ENCODE data around the gene ACR.
"Not testable (repeated sequence)": the region's sequence is repeated elsewhere in the genome, so short reads cannot be mapped to it uniquely, and the experiment has no call there.

ACR gene

GRCh38 chr22:50780244-50780643, 42.2 kb downstream of the ACR start:
- not testable (repeated sequence) for DNase-seq (ENCODE audit: low spot score)

GRCh38 chr22:50782253-50782652, 44.2 kb downstream of the ACR start:
- not testable (repeated sequence) for DNase-seq (ENCODE audit: low spot score)

- peak; percentile 92 for DNase-seq (ENCODE audit: low spot score)
Measured at GRCh38 chr22:50783033-50783879, 45.3 kb downstream of the ACR start, which contains the start of gene RABL2B. Gene RABL2B (minus strand): TSS chr22:50783636. CDS start chr22:50782294, 1,342 bp downstream.

- not testable (repeated sequence) for DNase-seq (ENCODE audit: low spot score)
Measured at GRCh38 chr22:50783880-50784276, 45.9 kb downstream of the ACR start.

GRCh38 chr22:50785289-50785688, 47.3 kb downstream of the ACR start:
- DNase-seq (ENCODE audit: low spot score), result not testable (repeated sequence)

- DNase-seq (ENCODE audit: low spot score), result not testable (repeated sequence)
Measured at GRCh38 chr22:50786936-50787335, 48.9 kb downstream of the ACR start.
